Lung (tissue), 12 donors: ENCODE measurements around the gene CBFA2T2. TPM values are rescaled to one million over a fixed set of nuclear protein-coding genes. Genes with fewer than 3 reads are reported as not detected.

Experiments used
- ATAC-seq: fragments of 200-7000 bp; cut with Tn5 transposase; one replicate; pipeline ENCODE4 v1.9.1; 2020; ENCODE audit warnings: moderate number of reproducible peaks; ENCODE audit not compliant: insufficient read depth, low FRiP score
- DNase-seq, 3 donors: peaks; one replicate each; pipeline ENCODE4 v3.0.0-alpha.2; 2013 to 2017
- H3K27ac ChIP-seq, 2 donors: one replicate each; pipeline ENCODE4 v1.5.1; 2013; ENCODE audit warnings: mild to moderate bottlenecking in 2 of 2, moderate library complexity in 2 of 2, control low read depth in 1 of 2, inconsistent platforms in 1 of 2, low read depth in 1 of 2, low read length in 1 of 2
- H3K27me3 ChIP-seq, 3 donors: one replicate each; pipeline ENCODE4 v1.5.1; 2013; ENCODE audit warnings: low read length in 2 of 3; ENCODE audit not compliant: control insufficient read depth in 3 of 3, insufficient read depth in 3 of 3
- H3K36me3 ChIP-seq, 4 donors: one replicate each; pipeline ENCODE4 v1.5.1; 2013; ENCODE audit warnings: low read length in 4 of 4, mild to moderate bottlenecking in 1 of 4, moderate library complexity in 1 of 4; ENCODE audit not compliant: control insufficient read depth in 4 of 4, insufficient read depth in 4 of 4
- H3K4me1 ChIP-seq, 5 donors: one replicate each; pipeline ENCODE4 v1.5.1; 2013; ENCODE audit warnings: low read length in 5 of 5, mild to moderate bottlenecking in 2 of 5, moderate library complexity in 1 of 5; ENCODE audit not compliant: control insufficient read depth in 5 of 5, insufficient read depth in 5 of 5
- H3K4me3 ChIP-seq: one replicate; pipeline ENCODE4 v1.5.1; 2013; ENCODE audit warnings: mild to moderate bottlenecking, control low read depth, moderate library complexity
- H3K9ac ChIP-seq, 2 donors: one replicate each; pipeline ENCODE4 v1.5.1; 2013; ENCODE audit warnings: low read length in 2 of 2, control low read depth in 1 of 2; ENCODE audit not compliant: insufficient read depth in 1 of 2
- H3K9me3 ChIP-seq, 4 donors: one replicate each; pipeline ENCODE4 v1.5.1; 2013; ENCODE audit warnings: low read length in 3 of 4, mild to moderate bottlenecking in 1 of 4, moderate library complexity in 1 of 4; ENCODE audit not compliant: control insufficient read depth in 4 of 4, insufficient read depth in 3 of 4
- CTCF ChIP-seq: IDR thresholded peaks from 2 replicates; pipeline ENCODE4 v1.5.1; 2012; ENCODE audit warnings: mild to moderate bottlenecking; ENCODE audit errors: control extremely low read depth, extremely low read depth
- WGBS, 2 donors: extraction: QIAGEN DNeasy Blood & Tissue Kit; methylation state at CpG; one replicate each; pipeline ENCODE4 v1.1.7; 2013; 5-methylcytosine and 5-hydroxymethylcytosine counted together
- polyA plus RNA-seq, 2 donors: library from polyadenylated mRNA; stranded (reverse); fragments of 200-250 nt; gene quantifications; one replicate each; pipeline ENCODE4 v1.2.1, GENCODE V29; 2013
- total RNA-seq, 2 donors: library from RNA; depleted of rRNA in 1 of 2; stranded (reverse); fragments of >200 nt in 1 of 2; gene quantifications; one replicate each; pipeline ENCODE4 v1.2.1, GENCODE V29; 2014 to 2021
- donor health status: control.
- donor health status: control.
- donor health status: Bipolar disorder and iron deficiency.
- donor health status: healthy.
- donor health status: DM: yes; HTN: yes; CAD: no.

Gene CBFA2T2
- total and polyA plus RNA-seq, 4 donors = 5.1 to 19.1 (median 8.2) TPM

GRCh38 chr20:33606118-33606771 is 116.3 kb downstream of the CBFA2T2 start:
- 93 to 96% methylated on average over 3 of the region's 3 CpGs for WGBS, 2 donors
- peaks cover 1 to 17% (median 7%) of the 10 kb centered on the region in 5 donors for H3K4me1 ChIP-seq
- TF ChIP-seq CTCF = no peak
- no peak overlapping the region for H3K27ac ChIP-seq
- no peak overlapping the region for H3K4me3 ChIP-seq
- DNase-seq = no peak
- peaks cover 3 to 30% (median 10%) of the 10 kb centered on the region in 4 donors for H3K36me3 ChIP-seq
- no peaks in the 10 kb centered on the region for H3K9me3 ChIP-seq
- no peak overlapping the region for H3K9ac ChIP-seq
- no peaks in the 10 kb centered on the region for H3K27me3 ChIP-seq
- ATAC-seq = no peak

DNA sequence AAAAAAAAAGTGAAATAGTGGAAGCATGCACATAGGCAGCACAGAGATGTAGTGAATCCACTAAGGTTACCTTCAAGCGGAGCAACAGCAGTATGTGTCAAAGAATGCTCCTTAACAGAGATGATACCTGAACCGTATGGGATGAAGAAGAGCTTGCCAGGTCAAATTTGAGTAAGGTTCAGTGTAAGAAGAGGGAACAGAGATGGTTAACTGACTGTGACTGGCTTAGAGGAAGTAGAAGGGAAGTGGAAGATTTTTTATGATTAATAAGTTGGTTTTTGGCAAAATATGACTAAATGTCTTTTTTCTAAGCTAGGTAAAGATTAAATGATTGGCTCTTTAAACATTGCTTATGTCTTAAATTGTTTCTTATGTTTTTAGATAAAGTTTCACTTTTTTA is 119.6 kb downstream of the CBFA2T2 start:
- DNase-seq = no peak
- Histone ChIP-seq H3K27ac (no peak overlapping the region), H3K36me3 (peaks cover 6 to 46% (median 18%) of the 10 kb centered on the region in 4 donors), H3K4me1 (peaks cover under 1 to 11% (median 6%) of the 10 kb centered on the region in 5 donors), H3K9me3 (no peaks in the 10 kb centered on the region), H3K27me3 (no peaks in the 10 kb centered on the region), H3K4me3 (no peak overlapping the region), H3K9ac (no peak overlapping the region)
- WGBS, 2 donors = 94 to 96% methylated on average over 2 of the region's 2 CpGs
- ATAC-seq = no peak
- TF ChIP-seq CTCF = no peak

GRCh38 chr20:33611106-33611505 is 121.2 kb downstream of the CBFA2T2 start:
- no peak for TF ChIP-seq CTCF
- Histone ChIP-seq H3K4me3 (no peak overlapping the region), H3K4me1 (no peaks in the 10 kb centered on the region), H3K9ac (no peak overlapping the region), H3K9me3 (no peaks in the 10 kb centered on the region), H3K27ac (no peak overlapping the region), H3K36me3 (peaks cover 6 to 62% (median 26%) of the 10 kb centered on the region in 4 donors), H3K27me3 (no peaks in the 10 kb centered on the region)
- 98 to 99% methylated on average over 5 of the region's 5 CpGs for WGBS, 2 donors
- DNase-seq (no peak), ATAC-seq (no peak)

GRCh38 chr20:33612001-33612400 is 122.1 kb downstream of the CBFA2T2 start:
- H3K4me3 ChIP-seq = no peak overlapping the region
- 64 to 73% methylated on average over 4 of the region's 4 CpGs for WGBS, 2 donors
- TF ChIP-seq CTCF = no peak
- H3K27me3 ChIP-seq = no peaks in the 10 kb centered on the region
- H3K9ac ChIP-seq = no peak overlapping the region
- peaks cover 6 to 67% (median 28%) of the 10 kb centered on the region in 4 donors for H3K36me3 ChIP-seq
- H3K9me3 ChIP-seq = no peaks in the 10 kb centered on the region
- ATAC-seq (no peak), DNase-seq (no peak)
- H3K4me1 ChIP-seq = no peaks in the 10 kb centered on the region
- no peak overlapping the region for H3K27ac ChIP-seq
